Fibroblast of skin of back (primary cell): Measurements from ENCODE around the gene ERFL. TPM values are rescaled to one million over a fixed set of nuclear protein-coding genes. Genes with fewer than 3 reads are reported as not detected.

Experiments
- DNase-seq: peaks from one replicate; pipeline ENCODE4 v3.0.0-alpha.2; 2013
- polyA plus RNA-seq, 2 experiments: library from polyadenylated mRNA; unstranded; fragments of 120-200 nt; gene quantifications; one replicate each; pipeline ENCODE4 v1.2.1, GENCODE V29; 2013; ENCODE audit not compliant: insufficient read length in 2 of 2

Gene ERFL
- polyA plus RNA-seq (2013, experiment 1 of 2; ENCODE audit: insufficient read length), result 0.25 TPM
- polyA plus RNA-seq (2013, experiment 2 of 2; ENCODE audit: insufficient read length), result 0.10 TPM

DNA sequence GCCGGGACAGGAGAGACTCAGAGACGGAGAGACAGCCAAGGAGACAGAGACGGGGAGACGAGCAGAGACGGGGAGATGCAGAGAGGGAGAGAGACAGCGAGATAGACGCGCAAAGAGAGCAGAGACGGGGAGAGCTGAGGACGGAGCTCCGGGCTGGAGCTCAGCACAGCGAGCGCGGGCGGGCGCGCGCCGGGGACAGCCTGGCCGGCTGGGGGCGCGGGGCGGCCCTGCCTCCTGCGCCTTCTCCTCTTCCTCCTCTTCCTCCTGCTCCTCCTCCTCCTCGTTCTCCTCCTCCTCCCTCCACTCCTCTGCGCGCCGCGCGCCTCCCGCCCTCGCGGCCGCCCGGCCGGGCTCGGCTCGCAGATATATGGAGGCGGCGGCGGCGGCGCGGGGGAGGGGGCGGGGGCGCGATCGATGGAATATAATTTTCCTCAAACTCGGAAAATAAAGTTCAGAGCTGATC lies at the start of gene ERFL:
ERFL (minus strand) TSS at position 229 of the 463 bp plus-strand sequence. CDS start 15,530 bp downstream, outside the sequence.
- no peak for DNase-seq

DNA sequence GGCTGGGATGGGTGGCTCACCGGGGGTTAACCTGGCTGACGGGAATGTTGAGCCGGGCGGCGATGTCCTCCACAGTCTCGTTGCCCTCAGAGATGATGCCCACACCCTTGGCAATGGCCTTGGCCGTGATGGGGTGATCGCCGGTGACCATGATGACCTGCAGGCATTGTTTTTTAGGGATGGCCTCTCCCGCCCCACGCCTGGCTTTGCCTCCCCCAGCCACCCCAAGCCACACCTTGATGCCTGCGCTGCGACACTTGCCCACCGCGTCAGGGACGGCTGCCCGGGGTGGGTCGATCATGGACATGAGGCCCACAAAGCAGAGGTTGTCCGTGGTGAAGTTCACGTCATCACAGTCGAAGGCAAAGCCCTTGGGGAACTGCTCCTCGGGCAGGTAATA lies 49.7 kb upstream of the ERFL start:
- no peak for DNase-seq

DNA sequence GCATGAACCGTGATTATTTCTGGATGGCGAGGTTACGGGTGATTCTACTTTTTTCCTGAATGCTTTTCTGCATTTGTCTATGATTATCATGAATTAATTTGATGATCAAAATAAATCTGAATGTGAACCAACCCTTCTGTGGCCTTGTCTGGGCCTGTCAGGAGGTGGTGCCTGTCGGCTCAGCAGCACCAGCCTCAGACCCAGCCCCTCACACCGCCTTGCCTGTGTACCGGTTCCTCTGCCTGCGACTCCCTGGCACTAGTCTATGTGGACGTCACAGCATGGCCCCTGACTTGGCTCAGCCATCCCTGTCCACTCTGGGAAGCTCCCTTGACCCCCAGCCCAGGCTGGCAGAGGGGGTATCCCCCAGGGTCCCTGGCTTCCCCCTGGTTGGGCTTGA lies 46.4 kb upstream of the ERFL start:
- no peak for DNase-seq

DNA sequence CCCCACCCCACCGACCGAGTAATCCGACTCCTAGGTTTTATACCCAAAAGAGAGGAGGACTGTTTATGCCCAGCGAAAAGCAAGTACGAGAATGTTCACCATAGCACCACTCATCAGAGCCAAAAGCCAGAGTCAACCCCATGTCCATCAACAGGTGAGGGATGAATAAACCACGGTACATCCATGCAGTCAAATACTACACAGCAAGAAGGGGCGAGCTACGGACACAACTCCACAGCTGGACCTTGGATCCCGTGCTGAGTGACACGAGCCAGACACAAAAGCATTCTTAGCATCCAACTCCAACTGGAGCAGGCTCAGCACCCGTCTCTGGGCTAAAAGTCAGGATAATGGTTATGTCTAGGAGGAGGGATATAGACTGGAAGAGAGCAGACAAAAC lies 43.1 kb upstream of the ERFL start:
- no peak for DNase-seq

DNA sequence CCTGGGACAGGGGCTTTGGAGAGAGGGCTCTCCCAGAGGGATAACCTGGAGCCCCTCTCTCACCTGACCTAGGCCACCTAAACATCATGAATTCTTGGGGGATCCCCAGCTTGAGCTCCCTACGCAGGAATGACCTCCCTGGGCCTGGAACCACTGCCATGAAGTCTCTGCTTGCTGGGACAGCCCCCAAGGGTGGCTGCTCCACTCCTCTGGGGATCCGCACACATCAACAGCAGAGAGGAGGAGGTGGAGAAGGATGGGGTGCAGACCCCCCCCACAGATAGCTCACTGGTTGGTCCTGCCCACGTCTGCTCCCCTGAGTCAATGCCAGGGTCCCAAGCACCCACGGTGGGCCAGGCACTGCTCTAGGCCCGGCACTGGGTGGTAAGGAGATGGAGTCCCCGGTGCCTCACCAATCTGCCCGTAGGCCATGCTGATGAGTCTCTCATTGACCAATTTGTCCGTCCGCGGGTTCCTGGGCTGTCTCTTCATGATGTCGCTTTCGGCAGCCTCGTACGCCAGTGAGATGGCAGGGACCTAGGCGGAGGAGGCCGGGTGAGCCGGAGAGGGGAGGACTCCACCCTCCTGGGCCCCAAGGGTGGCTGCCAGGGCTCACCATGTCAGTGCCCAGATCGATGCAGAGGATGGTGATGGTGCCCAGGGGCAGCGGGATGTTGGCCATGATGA lies 41.7 kb upstream of the ERFL start:
- no peak for DNase-seq

DNA sequence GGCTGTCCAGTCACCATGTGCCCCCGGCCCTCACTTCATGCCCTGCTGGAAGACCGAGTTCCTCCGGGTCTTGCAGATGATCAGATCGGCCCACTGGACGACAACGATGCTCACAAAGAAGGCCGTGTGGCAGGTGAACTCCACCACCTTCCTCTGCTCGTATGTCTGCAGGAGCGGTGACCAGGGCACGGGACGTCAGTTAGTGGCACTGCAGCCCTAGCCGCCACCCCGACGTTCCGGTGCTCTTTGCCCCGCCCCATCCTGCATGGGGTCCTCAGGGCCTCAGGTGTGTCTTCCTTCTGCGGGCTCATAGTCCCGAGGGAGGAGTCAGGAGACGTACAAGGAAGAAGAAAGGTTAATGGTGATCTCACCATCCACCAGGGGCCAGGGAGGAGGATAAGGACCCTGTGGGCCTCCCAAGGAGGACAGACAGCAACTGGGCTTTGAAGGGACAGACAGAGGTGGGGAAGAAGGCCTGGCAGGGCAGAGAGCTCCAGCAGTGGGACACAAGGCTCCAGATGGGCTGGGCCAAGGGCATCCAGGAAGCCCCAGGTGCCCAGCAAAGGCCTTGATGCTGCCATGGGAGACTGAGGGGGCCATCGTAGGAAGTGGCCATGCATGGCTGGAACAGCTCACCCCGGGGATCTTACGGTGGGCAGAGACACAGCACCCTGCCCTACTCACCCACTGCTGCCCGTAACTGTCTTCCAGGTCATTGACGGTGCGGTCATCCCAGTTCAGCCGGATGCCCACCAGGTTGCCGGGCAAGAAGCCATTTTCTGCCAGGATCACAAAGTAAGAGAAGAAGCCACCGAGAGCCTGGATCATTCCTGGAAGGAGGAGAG lies 40.7 kb upstream of the ERFL start:
- no peak for DNase-seq

DNA sequence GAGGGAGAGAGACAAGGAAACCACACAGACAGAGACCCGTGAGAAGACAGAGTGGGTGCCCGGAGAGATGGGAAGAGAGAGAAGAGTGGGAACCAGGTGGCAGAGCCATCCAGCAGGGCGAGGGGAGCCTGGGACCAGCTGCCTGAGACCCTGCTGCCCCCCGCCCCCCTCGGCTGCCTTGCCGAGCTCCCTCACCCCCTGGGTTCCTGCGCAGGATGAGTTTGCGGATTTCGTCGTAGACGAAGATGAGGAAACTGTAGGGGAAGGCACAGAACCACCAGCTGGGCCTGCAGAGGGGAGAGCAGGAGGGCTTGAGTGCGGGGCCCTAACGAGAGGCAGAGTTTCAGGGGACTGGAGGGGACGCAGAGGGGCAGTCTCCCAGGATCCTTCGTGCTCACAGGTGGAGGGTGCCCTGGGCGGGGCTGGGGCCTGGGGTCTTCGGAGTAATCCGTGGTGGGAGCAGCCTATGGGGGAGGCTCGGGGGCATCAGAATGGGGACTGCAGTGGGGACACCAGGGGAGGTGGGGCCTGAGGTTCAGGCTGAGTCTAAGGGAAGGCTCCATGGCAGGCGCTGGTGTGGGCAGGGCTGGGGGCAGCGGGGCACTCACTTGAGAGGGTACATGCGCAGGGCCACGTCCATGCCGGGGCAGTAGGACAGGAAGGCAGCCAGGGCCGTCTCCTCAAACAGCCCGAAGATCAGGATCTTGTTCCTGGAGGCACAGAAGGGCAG lies 39.0 kb upstream of the ERFL start:
- no peak for DNase-seq

DNA sequence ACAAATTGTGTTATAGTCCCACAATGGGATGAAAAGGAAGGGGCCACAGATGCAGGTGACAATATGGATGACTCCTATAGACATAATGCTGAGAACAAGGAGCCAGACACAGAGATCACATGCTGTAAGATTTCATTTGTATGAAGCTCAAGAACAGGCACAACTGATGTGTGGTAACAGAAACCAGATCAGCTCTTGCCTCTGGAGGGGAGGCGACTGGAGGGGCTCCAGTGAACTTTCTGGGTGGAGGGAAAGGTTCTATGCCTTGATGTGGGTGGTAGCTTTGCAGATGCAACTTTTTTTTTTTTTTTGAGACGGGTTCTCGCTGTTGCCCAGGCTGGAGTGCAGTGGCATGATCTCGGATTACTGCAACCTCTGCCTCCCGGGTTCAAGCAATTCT lies 36.9 kb upstream of the ERFL start:
- no peak for DNase-seq

DNA sequence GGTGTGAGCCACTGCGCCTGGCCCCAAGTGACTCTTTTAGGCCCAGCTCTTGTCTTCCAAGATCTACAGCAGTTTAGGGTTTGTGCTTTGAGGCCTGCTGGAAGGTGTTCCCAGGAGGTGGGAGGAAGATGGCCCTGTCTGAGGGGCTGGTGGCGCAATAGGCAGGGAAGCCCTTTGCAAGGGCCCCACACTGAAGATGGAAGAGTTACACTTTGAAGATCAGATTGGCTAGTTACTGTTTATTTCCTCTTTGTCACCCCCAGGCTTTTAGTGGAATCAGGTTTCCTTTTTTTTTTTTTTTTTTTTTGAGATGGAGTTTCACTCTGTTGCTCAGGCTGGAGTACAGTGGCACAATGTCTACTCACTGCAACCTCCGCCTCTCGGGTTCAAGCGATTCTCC lies 32.7 kb upstream of the ERFL start:
- no peak for DNase-seq

DNA sequence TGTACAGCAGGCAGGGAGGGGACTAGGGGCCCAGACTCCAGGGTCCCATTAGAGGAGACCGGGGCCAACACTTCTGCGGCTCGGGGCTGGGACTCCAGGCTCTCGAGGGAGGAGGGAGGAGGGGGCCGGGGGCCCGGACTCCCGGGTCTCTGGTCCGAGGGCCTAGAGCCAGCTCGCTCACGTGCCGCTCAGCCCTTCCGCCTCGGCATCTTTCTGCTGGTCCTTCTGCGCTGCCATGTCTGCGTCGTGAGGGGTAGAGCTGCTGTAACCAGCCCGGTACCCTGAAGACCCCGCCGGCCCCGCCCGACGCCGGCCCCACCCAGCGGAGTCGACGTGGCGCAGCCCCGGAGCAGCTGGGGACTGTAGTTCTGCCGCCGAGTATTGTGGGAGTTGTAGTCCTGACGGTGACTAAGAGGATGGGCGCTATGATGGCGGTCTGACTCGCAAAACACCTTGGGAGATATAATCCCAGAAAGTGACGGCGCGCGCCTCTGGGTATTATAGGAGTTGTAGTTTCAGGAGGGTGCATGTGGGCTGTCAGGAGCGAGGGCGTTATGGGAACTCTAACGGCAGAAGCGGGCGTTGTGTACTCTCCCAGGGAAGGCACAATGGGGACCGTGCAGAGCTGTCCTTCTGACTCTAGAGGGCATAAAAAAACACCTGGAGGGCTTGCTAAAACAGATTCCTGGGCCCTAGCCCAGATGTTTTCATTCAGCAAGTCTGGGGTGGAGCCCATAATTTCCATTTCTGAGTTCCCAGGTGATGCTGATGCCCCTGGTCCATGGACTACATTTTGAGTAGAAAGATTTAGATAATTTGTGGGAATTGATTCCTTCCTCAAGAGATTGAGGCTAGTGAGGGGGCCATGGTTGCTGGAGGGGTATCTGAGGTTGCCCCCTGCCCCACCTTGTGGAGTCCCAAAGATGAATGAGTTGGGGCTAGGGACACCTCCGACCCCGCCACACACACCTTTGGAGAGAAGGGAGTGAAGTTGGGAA lies 31.1 kb upstream of the ERFL start, which contains the start of gene RABAC1:
RABAC1 (minus strand) TSS at position 266 of the 998 bp plus-strand sequence; CDS start at position 237, 29 bp downstream.
- DNase-seq, result peak; percentile 94

DNA sequence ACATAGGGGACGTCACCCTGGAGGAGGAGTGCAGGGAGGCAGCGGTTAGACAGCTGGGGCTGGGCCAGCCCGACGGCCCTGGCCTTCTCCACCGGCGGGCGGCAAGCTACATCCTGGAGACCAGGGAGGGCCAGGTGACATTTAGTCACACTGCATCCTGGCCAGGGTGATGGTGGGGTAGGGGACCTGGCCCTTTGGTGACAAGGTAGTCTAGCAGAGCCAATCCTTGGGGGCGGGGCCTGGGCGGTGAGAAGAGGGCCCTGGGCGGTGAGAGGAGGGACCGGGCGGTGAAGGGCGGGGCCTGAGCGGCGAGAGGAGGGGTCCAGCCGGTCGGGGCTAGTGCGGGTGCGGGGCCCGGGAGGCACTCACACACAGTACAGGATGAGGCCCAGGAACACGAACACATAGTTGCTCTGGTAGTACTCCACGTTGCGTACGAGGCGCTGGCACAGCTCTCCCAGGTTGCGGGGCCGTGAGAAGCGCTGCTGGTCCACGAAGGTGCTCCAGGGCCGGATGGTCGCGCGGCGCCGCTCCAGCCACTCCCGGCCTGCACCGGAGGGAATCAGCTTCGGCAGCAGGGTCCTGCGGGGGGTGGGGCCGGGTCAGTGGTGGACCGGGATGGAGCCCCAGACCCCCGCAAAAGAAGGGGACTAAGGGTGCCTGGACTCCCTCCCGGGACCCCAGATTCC lies 30.3 kb upstream of the ERFL start:
- peak; percentile 80 for DNase-seq

DNA sequence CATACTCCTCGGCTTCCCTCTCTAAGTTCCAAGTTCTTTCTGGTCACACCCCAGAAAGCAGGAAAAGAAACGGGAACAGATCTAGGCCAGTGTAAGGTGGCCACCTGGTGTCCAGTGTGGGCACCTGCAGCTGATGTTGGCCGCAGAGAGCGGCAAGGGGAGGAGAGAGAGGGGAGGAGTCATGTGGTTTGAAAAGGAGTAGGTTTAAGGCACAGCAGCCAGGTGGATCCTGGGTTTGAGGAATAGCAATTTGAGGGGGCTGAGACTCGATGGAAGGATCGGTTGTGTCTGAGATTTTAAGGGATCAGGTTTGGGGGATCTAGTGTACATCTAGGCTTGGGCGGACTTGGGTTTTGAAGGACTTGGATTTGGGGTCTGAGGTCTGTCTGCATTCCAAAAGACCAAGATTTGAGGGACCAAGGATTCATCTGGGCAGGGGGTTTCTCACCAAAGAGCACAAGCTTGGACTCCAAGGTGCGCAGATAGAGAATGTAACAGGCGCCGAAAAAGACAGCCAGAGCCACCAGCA lies 29.7 kb upstream of the ERFL start:
- DNase-seq, result peak; percentile 82

DNA sequence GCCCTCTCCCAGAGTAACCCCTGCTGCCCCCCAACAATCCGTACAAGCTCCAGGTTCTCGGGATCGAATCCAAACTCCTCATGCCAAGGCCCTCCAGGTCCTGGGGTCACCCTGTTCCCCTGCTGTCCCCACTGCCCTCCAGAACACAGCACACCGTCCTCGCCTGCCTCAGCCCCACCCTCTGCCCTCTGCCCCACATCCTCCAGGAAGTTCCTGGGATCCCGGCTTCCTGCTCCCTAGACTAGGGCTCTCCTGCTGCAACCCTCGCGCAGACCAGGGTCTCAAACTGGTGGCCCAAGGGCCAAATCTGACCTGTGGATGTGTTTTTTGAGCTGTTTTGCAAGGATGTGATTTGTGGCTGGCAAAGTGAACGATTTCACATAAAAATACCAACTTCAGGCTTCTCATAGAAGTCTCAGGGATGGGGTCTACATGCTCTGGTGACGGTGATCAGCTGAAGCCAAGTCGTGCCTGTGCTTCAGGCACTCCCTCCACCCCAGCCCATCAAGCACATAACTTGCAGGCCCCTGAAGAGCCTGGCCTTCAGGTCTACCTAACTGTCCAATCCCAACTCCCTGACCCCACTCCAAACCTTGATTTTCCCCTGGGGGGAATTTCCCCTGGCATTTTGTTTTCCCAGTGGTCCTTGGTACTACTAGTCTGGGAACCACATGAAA lies 29.1 kb upstream of the ERFL start:
- no peak for DNase-seq

DNA sequence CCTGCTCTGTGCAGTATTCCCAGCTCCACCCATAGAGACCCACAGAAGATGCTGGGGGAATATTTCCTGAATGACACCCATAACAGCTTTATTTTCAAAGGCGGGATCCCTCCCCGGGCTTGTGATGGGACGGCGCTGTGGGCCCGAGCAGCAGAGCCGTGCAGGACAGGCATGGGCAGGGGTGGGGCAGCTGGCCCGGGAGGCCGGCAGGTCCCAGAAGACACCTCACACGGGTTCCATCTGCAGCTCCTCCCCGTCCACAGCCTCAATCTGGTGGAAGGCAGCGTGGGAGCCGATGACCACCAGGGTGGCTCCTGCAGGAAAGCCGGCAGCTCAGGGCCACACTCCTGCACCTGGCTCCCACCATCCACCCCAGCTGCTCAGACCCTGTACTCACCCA lies 28.4 kb upstream of the ERFL start:
- DNase-seq, result no peak

DNA sequence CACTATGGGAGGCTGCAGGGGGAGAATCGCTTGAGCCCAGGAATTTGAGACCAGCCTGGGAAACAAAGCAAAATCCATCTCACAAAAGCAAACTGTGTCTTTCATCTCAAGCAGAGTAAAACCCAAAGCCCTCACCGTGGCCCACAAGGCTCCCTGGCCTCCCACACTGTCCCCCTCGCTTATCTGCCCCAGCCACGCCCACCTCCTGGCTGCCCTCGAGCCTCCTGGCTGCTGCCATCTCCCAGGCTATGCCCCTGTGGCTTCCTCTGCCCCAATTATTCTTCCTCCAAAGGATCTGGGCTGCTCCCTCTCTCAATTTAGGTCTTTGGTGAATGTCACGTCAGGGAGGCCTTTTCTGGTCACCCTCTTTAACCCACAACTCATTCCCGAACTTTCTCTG lies 27.3 kb upstream of the ERFL start:
- DNase-seq, result no peak

DNA sequence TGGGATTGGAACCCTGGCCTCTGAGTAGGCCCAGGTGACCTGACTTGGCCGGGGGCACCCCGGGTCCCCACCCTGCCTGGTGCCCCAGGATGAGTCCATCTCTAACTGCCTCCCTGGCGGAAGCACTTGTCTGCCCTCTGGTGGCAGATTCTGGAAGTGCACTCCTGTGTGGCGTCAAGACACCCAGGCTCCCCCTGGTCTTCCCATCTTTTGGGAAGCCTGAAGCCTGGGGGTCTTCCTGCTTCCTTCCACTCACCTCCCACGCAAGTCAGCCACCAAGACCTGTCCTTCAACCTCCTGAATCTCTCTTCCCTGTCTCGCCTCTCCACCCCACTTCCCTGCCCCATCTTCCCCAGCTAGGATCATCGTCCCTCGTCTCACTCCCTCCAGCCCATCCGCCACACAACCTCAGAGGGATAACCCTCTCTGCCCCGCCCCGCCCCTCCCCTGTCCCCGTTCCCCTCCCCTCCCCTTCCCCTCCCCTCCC lies 23.5 kb upstream of the ERFL start:
- peak; percentile 63 for DNase-seq

DNA sequence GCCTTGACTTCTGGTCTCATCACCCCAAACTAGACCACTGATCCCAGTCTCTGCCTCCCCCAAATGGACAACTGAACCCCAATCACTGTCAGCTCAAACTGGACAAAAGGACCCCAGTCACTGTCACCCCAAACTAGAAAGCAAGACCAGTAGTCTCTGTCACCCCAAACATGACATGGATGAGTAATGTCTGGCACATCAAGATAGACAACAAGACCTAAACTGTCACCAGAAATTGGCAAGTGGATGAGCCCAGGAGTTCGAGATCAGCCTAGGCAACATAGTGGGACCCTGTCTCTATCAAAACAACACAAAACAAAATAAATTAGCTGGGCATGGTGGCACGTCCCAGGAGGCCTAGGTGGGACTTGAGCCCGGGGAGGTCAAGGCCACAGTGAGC lies 18.8 kb upstream of the ERFL start:
- no peak for DNase-seq

DNA sequence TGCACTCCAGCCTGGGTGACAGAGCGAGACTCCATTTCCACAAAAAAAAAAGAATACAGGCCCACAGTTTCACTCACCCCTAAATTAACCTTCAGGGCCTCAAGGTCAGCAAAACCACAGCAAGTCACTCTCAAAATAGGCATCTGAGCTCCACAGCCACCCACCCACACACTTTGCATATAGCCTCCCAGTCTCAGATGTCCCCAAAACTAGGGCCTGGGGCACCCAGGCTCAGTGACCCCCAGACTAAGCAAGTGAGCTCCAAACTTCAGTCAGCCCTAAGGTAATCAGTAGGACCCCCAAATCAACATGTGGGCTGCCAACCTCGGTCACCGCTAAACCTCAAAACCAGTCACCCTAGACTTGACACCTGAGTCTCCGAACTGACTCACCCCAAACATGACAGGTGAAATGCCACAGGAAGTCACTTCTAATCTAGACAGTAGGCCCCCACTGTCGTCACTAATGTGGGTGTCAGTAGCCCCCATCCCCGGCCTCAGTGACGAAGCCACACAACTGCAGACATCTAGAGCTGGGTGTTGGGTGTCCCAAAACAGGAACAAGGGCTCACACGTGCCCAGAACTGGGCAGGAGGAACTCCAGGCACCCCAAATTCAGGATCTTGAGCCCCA lies 17.0 kb upstream of the ERFL start:
- DNase-seq, result no peak

DNA sequence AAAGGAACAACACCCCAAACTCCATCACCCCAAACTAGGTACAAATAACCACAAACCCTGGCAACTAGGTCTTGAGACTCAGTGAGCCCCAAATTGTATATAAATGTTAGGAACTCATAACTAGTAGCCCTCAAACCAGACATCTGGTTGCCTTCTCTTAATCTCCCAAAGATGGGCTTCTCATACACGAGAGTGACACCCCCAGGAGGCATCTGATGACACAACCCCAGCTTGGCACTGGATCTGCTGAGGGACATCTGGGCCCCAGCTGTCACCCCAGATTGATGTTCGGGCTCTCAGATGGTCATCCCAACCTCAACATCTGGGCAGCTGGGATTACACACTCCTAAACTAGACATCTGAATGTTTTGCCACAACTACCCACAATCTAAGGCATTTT lies 16.1 kb upstream of the ERFL start:
- DNase-seq, result no peak
